Activated CD4-positive, alpha-beta T cell treated with anti-CD3 and anti-CD28 coated beads, Interleukin-2, Interleukin-6, amounts not matched to agents 100 ng/mL and 50 ng/mL, durations not matched to agents 16 hours and 8 hours (primary cell): Measurements from ENCODE around the gene SOS1.
"Not testable (repeated sequence)": the region's sequence is repeated elsewhere in the genome, so short reads cannot be mapped to it uniquely, and the experiment has no call there.

Experiments used
- DNase-seq: peaks from one replicate; pipeline ENCODE4 v3.0.0-alpha.2; 2020

The SOS1 gene

DNA sequence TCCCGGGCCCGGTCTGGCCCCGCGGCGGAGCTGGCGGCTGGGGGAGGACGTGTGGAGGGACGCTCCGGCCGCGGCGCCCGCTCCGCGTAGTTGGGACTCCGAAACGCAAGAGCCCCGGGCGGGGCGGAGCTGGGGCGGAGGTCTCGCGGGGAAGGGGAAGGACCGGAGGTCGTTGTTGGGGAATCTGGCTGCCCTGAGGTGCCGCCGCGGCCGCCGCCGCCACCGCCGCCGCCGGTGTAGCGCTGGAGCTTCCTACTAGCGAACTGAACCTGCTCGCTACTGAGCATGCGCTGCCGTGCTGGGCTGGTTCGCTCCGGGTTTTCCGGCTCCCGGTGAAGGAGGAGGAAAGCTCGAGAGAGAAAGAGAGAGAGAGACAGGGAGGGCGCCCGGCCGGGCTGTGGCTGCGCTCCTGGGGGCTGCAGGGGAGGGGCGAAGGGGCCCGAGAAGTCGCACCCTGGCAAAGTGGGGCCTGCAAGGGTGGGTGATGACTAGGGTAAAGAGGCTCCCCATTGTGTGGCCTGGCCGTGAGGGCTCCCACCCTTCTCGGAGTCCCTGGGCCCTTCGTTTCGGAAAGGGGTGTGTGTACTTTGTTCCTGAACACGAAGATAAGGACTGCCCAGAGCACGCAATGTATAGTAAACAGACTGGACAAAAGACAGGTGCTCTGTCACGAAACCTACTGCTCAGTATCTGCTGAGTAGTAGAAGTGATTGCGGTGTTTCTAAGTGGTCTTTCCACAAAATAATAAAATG, at the start of gene SOS1:
SOS1 (minus strand) TSS at position 281 of the 752 bp plus-strand sequence. CDS start 629 bp downstream, outside the sequence.
- peak; percentile 96 for DNase-seq

DNA sequence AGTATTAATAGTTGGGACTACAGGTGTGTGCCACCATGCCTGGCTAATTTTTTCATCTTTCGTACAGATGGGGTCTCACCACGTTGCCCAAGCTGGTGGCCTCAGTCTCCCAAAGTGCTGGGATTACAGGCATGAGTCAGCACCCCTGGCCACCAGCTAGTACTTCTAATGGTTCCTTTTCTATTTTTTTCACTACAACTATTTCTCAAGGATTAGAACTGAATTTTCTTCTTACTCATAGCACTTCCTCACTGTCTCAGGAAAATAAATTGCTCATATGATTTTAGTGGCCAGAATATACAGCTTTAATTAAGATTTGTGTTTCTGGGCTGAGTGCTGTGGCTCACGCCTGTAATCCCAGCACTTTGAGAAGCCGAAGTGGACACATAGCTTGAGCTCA, 43.2 kb upstream of the SOS1 start:
- DNase-seq = no peak

DNA sequence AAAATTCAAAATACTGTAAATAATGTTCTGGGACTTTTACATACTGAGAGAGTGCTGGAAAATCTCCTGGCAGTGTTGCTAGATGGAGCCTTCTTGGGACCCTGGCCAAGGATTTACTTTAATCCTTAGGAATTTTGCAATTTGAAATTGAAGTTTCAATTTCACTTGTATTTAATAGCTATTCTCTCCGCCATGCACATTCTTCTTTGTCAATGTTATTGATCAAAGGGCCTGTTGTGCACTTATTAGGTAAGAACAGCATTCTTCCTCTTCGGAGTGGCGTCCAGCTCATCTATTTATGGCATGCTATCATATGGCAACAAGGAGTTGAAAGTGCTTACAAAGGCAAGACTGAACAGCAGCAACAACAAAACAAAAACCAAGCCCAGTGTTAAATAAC, 40.1 kb upstream of the SOS1 start:
- no peak for DNase-seq

DNA sequence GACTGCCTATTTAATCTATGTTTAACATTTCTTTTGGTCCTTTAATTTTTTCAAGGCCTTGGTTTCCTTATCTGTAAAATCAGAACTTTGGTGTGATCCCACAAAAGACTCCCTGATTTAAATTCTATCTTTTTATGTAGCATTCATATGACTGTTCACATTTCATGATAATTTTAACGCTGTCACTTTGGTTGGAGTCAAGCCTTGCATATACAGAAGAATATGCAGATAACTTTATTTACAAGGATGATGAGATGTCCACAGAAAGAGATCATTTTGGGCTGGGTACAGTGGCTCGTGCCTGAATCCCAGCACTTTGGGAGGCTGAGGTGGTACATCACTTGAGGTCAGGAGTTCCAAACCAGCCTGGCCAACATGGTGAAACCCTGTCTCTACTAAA, 38.4 kb upstream of the SOS1 start:
- DNase-seq = no peak

DNA sequence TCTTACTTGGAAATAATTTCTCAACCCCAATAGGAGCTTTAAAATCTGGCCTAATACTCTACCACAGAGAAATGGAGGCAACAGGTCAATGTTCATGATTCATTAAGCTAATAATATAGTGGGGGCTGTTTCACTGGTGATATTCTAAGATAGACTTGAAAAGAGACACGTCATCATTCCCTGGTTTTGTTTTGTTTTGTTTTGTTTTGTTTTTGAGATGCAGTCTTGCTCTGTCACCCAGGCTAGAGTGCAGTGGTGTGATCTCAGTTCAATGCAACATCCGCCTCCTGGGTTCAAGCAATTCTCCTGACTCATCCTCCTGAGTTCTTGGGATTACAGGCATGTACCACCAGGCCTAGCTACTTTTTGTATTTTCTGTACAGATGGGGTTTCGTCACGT, 37.5 kb upstream of the SOS1 start:
- no peak for DNase-seq

DNA sequence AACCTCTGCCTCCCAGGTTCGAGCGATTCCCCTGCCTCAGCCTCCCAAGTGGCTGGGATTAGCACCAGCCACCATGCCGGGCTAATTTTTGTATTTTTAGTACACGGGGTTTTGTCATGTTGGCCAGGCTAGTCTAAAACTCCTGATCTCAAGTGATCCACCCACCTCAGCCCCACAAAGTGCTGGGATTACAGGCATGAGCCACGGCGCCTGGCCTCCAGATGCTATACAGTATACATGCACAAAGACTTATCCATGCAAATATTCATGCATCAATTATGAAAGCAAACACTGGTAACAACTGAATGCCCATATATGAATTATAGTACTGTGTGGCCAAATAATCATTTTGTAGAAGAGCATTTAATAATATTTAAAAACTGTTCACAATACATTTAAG, 36.0 kb upstream of the SOS1 start:
- no peak for DNase-seq

DNA sequence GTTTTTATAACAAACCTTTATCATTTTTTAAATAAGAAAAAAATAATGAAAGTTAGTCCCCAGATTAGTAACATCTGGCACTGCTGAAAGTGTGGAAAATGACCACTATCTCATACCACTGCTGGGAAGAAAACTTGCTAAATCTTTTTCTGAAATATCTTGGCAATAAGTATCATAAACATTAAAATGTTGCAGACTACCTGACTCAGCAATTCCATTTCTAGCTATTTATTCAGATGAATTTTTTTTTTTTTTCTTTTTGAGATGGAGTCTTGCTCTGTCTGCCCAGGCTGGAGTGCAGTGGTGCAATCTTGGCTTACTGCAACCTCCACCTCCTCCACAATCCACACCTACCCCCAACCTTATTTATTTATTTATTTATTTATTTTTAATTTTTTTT, 35.3 kb upstream of the SOS1 start:
- no peak for DNase-seq

DNA sequence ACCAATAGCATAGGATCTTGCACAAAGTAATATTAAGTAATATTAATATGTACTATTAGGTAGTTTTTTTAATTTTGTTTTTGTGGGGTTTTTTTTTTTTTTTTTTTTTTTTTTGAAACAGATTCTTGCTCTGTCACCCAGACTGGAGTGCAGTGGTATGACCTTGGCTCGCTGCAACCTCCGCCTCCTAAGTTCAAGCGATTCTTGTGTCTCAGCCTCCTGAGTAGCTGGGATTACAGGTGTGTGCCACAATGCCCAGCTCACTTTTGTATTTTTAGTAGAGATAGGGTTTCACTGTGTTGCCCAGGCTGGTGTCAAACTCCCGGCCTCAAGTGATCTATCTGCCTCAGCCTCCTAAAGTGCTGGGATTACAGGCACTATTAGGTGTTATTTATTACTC, 34.7 kb upstream of the SOS1 start:
- not testable (repeated sequence) for DNase-seq

DNA sequence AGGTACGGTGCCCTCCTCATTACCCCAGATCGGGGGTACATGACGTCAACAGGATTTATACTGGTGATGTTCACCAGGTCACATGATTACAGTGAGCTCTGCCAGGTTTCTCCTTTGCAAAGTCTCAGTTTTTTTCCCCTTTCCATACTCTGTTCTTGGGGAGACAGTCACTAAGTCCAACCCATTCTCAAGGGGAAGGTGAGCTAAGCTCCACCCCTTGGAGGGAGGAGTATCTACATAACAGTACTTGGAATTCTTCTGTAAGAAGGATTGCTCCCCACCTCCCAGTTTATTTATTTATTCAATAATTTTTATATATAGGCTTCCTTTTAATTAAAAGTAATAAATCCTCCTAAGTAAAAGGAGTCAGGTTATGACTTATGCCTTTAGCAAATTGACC, 34.1 kb upstream of the SOS1 start:
- DNase-seq = no peak

DNA sequence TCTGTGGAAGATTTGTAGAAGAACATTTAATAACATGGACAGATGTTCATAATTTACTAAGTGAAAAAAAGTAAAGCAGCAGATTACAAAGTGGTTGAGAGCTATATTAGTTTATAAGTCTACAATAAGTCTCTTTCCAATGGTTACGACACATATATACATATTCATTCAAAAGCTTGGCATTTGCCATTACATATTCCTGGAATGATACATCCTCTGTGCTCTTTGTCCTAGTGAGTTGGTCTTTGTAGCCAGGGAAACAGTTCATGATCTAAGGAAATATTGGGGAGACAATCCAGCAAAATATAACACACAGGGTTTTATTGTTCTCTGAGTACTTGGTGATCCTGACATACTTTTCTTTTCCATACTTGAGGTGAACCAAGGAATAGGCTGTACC, 32.5 kb upstream of the SOS1 start:
- no peak for DNase-seq

DNA sequence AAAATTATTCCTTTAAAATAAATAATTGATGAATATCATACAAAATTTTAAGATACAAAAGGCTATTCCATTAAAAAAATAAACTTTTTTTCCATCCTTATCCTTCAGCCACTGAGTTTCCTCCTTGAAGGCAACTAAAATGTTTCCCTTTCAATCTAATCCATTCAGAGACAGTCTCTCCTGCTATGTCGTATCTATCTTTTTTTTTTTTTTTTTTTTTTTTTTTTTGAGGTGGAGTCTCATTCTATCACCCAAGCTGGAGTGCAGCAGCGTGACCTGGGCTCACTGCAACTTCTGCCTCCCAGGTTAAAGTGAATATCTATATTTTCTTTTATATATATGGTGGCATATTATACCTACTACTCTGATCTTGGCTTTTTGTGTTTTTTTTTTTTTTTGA, 31.7 kb upstream of the SOS1 start:
- DNase-seq = no peak

DNA sequence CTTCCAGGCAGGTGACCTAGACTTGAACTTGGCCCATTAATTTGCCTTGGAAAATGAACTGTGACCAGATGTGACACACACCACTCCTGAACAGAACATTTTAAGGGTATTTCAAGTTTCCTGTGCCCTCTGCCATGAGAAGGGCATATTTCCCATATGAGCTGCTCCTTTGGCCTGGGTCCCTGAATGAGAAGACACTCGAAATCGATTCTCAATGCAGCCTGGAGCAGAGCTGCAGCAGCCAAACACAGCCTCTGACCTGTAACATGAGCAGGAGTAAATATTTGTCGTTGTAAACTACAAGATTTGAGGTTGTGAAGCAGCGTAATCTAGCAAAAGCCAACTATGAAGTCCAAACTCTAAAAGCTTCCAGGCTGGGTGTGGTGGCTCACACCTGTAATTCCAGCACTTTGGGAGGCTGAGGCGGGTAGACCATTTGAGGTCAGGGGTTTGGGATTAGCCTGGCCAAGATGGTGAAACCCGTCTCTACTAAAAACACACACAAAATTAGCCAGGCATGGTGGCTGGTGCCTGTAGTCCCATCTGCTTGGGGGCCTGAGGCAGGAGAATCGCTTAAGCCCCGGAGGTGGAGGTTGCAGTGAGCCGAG, 30.1 kb upstream of the SOS1 start:
- no peak for DNase-seq

DNA sequence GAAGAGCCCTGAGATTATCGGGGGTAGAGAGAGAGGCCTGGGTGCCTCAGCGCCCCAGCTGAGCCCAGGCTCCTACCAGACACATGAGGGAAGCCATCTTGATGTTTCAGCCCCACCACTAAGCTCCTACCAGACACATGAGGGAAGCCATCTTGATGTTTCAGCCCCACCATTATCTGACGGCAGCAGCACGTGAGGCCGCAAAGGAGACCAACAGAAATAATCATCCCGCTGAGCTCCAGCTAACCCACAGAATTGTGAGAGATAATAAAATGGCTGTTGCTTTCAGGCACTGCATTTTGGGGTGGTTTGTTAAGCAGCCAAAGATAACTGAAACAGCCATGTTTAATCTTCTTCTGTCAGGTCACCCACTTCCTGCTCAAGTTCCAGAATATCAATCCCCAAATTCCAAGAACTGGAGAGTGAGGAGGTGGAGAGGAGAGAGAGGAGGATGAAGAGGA, 29.3 kb upstream of the SOS1 start:
- DNase-seq = no peak

DNA sequence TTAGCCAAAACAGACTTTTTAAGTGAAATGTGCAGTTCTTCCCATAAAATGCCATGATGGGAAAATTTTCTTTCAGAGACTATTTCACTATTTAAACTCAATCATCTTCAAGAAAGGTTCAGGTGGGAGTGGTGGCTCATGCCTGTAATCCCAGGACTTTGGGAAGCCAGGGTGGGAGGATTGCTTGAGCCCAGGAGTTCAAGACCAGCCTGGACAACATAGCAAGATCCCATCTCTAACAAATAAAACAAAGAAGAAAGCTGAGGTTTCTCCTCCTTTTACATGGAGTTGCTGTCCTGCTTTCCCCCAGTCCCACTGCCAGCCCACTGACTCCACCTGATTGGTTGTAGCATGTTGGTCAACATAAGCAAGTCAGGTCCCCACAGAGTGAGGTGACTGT, 25.8 kb upstream of the SOS1 start:
- no peak for DNase-seq

DNA sequence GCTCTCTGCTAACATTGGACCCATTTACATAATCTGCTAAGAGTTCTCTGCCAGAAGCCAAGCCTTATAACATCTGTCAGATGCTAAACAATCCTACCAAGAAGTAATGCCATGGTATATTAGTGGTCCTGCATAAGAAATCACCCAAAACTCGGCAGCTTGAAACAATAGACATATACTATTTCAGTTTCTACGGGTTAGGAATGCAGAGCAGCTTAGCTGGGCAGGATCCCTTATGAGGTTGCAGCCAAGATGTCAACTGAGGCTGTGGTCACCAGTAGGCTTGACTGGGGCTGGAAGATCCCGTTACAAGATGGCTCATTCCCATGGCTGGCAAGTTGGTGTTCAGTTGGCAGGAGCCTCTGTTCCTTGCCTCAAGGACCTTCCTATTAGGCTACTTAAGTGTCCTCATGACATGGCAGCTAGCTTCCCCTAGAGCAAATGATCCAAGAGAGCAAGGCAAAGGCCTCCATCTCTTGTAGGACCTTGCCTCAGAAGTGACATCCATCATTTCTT, 25.1 kb upstream of the SOS1 start:
- no peak for DNase-seq

DNA sequence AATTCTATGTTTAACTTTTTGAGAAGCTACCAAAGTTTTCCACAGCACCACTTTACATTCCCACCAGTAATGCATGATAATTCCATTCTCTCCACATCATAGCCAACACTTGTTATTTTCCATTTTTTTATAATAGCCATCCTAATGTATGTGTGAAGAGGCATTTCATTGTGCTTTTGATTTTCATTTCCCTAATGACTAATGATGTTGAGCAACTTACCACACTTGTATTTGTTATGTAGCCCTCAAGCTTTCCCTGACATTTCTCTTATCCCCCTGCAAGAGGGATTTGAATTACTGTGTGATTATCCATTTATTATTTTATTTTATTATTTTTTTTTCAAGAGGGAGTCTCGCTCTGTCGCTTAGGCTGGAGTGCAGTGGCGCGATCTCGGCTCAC, 23.6 kb upstream of the SOS1 start:
- DNase-seq = no peak

DNA sequence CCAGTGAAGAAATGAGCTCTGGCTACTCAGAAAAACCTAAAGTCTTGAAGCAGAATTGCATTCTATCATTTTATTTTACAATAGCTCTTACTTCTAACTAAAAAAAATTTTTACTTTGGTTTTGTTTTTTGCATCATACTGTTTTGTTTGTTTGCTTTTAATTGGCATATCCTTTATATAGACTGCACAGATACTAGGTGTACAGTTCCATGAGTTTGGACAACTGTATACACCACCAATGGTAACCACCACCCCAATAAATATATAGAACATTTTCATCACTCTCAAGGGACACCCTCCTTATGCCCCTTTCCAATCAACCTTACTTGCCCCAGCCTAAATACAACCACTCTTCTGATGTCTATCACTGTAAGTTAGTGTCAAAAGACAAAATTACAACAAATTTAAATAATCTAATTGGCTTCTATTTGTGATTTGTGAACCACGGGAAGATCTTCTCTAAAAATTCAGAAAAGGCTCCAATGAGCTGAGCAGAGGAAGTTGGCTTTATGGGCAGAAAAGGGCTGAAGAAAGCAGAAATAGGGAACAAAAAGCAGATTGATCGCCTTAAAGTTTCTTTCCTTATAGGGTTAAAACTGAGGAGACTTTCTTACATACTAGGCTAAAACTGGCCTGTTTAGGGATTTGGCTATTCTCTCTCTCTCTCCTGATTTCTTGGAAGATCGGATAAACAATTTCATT, 22.2 kb upstream of the SOS1 start:
- DNase-seq = no peak

DNA sequence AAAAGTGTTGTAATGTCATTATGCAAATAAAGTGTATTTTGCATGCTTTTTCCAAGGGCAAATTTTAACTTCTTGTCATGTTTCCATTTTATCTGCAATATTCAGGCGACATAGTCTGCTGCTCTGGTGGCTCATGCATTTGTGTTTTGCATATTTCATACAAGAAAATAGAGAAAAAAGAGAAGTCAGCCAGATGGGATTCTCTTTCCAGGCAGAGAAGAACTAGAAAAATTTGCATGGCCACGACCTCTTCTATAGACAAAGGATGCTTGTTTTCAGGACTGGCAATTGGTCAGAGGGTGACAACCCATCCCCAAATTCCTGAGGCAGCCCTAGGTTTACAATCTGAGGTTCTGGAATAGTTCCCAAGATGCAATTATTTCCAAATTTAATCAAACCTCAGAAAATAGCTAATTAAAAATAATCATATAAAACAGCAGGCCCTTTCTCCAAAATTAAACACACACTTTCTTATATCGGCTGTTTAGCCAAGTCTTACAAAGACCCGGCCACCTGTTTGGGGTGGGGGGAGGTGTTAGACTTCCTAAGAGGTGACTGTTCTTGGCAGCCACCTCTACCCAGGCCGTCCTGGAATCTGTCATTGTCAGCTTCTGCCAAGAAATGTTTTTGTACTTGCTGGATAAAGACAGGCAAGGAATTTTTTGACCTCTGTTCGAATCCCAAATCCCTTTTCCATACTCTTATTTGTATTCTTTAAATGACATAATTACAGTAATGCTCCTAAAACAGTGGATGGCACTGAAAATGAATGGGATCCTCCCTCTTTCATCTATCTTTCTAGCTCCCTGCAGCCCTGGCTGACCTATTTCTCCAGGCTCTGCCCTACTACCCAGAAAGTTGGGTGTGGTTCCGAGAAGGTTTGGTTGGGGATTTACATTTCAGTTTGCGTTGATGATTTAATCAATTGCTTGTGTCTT, 20.8 kb upstream of the SOS1 start:
- DNase-seq = peak; percentile 72

DNA sequence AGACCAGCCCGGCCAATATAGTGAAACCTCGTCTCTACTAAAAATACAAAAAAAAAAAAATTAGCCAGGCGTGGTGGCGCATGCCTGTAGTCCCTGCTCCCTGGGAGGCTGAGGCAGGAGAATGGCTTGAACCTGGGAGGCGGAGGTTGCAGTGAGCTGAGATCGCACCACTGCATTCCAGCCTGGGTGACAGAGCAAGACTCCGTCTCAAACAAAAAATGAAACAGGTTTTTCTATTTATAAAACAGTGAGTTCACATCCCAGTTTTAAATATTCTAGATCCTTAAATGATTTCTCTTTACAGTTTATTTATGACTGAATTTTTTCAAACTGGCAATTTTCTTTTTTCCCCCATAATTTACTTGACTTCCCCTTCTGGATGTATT, 20.1 kb upstream of the SOS1 start:
- DNase-seq = not testable (repeated sequence)

DNA sequence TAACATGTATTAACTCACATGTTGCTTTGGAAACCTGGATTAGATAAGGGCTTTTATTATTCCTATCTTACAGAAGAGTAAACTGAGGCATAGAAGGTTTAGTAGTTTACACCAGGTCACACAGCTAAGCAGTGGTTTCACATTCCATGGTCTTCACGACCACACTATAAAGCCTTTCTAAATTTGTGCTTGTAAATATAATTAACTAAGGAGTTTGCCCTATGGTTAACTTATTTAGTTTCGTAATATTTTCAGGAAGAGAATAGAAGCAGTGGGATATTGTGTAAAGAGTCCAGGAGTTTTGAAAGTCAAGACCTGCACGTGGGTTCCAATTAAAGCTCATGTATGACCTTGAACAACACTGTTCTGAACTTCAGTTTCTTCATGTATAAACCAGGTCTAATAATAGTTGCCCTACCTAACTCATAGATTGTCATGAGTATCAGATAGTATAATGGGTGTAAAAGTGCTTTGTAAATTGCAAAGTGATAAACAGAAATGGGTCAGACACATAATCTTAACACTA, 19.5 kb upstream of the SOS1 start:
- DNase-seq = no peak

DNA sequence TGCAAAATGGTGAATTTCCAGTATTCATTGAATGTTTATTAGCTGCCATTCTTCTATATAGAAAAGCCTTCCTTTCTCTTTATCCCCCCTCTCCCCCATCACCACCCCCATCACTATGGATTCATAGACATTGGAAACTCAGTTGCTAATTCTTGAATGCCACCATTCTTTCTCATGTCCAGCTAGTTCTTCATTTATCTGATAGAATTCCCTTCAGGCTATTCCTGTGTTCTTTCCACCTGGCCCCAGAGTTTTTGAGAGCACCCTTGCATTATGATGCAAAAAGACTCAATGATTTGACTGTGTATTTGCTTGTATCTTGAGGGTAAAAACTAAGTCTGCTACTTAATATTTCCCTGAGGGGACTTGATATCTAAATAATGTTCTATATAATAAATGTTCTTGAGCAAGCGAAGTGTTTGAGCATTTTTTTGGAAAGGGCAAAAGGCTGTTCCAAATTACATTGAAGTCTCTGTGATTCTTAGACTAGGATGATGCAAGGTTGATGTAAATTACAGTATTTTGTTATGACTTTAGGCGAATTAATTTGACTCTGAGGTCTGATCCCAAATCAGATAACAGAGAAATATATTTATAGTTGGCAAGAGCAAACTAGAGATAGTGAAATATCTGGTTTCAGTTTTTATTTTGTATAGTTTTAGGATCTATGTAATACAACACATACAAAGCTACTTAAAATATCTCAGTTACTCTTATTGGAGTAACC, 18.8 kb upstream of the SOS1 start:
- peak; percentile 46 for DNase-seq

DNA sequence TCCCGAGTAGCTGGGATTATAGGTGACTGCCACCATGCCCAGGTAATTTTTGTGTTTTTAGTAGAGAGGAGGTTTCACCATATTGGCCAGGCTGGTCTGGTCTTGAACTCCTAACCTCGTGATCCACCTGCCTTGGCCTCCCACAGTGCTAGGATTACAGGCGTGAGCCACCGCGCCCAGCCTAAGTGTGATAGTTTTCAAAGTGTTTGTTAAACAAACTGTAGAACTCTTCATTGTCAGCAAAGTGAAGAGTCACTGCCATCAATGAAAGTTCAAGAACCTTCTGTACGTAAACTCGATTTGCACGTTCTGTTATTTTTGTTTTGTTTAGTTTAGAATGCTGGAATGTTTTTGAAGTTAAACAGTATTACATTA, 18.0 kb upstream of the SOS1 start:
- DNase-seq = no peak
